T-helper 1 cell treated with Interleukin-12 subunit alpha and Interleukin-12 subunit beta and Interleukin-4 antibody, amounts not matched to agents 30 ng/mL and 1 ng/mL, for 36 hours (primary cell): ENCODE results near the gene SUN1. TPM values are rescaled to one million over a fixed set of nuclear protein-coding genes. Genes with fewer than 3 reads are reported as not detected.

Experiments
- total RNA-seq: library from RNA; stranded (reverse); gene quantifications from 2 replicates; pipeline ENCODE4 v1.2.3, GENCODE V29; 2022

SUN1 gene
- total RNA-seq, 1 donor from 2014 or later, result 47.5 TPM

Other genes with a start within 250 kb of the SUN1 start
- gene DNAAF5, start 105.8 kb upstream of the SUN1 start, total RNA-seq, result 22.5 and 24.6 TPM in 2 replicates
- 22.2 and 25.2 TPM in 2 replicates for gene PRKAR1B, start 105.2 kb upstream of the SUN1 start, total RNA-seq
- gene GET4, start 44.1 kb downstream of the SUN1 start, total RNA-seq, result 33.7 and 45.8 TPM in 2 replicates
- 20.6 and 20.9 TPM in 2 replicates for gene ADAP1, start 122.2 kb downstream of the SUN1 start, total RNA-seq
- 17.5 and 18.9 TPM in 2 replicates for gene COX19, start 143.1 kb downstream of the SUN1 start, total RNA-seq
- gene CYP2W1, start 150.7 kb downstream of the SUN1 start, total RNA-seq, result not detected in 2 replicates
- 14.5 and 15.4 TPM in 2 replicates for gene GPR146, start 212.1 kb downstream of the SUN1 start, total RNA-seq